Keratinocyte (primary cell): ENCODE measurements around the gene PRAME. TPM values are rescaled to one million over a fixed set of nuclear protein-coding genes. Genes with fewer than 3 reads are reported as not detected.

ENCODE experiments used
- DNase-seq: peaks from one replicate; pipeline ENCODE4 v3.0.0-alpha.2; 2011; ENCODE audit warnings: low read depth, missing footprints, low spot score
- FAIRE-seq: peaks from 2 replicates; lab custom pipeline; 2011; peaks lifted over from hg19 to GRCh38; lab: Jason Lieb, UNC
- H2AFZ ChIP-seq: 2 replicates; pipeline ENCODE4 v1.6.0; 2012; ENCODE audit warnings: low read length, control low read depth, inconsistent platforms; ENCODE audit not compliant: control insufficient read depth
- H3K27ac ChIP-seq: 2 replicates; pipeline ENCODE4 v1.5.1; 2011; ENCODE audit warnings: low read length; ENCODE audit not compliant: control insufficient read depth, insufficient read depth
- H3K27me3 ChIP-seq: 3 replicates; pipeline ENCODE4 v1.6.0; 2011; ENCODE audit warnings: low read length; ENCODE audit not compliant: control insufficient read depth, insufficient read depth; ENCODE audit errors: extremely low read depth
- H3K36me3 ChIP-seq, 2 experiments: 2 replicates in 1 of 2; 3 replicates in 1 of 2; pipeline ENCODE4 v1.5.1; 2011; ENCODE audit warnings: low read length in 2 of 2, mild to moderate bottlenecking in 1 of 2; ENCODE audit not compliant: control insufficient read depth in 2 of 2, insufficient read depth in 2 of 2; ENCODE audit errors: extremely low read depth in 1 of 2
- H3K4me1 ChIP-seq: 3 replicates; pipeline ENCODE4 v1.5.1; 2011; ENCODE audit warnings: low read length; ENCODE audit not compliant: control insufficient read depth, insufficient read depth; ENCODE audit errors: extremely low read depth
- H3K4me2 ChIP-seq: 3 replicates; pipeline ENCODE4 v1.6.0; 2011; ENCODE audit warnings: low read depth, low read length; ENCODE audit not compliant: control insufficient read depth, insufficient read depth; ENCODE audit errors: extremely low read depth
- H3K4me3 ChIP-seq, 3 experiments: fragments of 200-600 bp in 1 of 3; sonication (generic) in 1 of 3; 2 replicates in 2 of 3; 3 replicates in 1 of 3; pipeline ENCODE4 v1.5.1; 2011 to 2016; ENCODE audit warnings: low read length in 3 of 3, mild to moderate bottlenecking in 3 of 3, control low read depth in 2 of 3, inconsistent platforms in 1 of 3, low read depth in 1 of 3, mixed read lengths in 1 of 3, mixed run types in 1 of 3, moderate library complexity in 1 of 3; ENCODE audit not compliant: control insufficient read depth in 2 of 3, insufficient read depth in 2 of 3; ENCODE audit errors: extremely low read depth in 1 of 3
- H3K79me2 ChIP-seq: 2 replicates; pipeline ENCODE4 v1.6.0; 2012; ENCODE audit warnings: low read length; ENCODE audit not compliant: control insufficient read depth, insufficient read depth
- H3K9ac ChIP-seq: 3 replicates; pipeline ENCODE4 v1.6.0; 2011; ENCODE audit warnings: low read length; ENCODE audit not compliant: control insufficient read depth, insufficient read depth; ENCODE audit errors: extremely low read depth
- H3K9me1 ChIP-seq: 3 replicates; pipeline ENCODE4 v1.6.0; 2011; ENCODE audit warnings: low read length; ENCODE audit not compliant: control insufficient read depth, insufficient read depth; ENCODE audit errors: extremely low read depth
- H3K9me3 ChIP-seq: 2 replicates; pipeline ENCODE4 v1.5.1; 2012; ENCODE audit warnings: low read depth, low read length; ENCODE audit not compliant: control insufficient read depth
- H4K20me1 ChIP-seq: 3 replicates; pipeline ENCODE4 v1.6.0; 2011; ENCODE audit warnings: low read length; ENCODE audit not compliant: control insufficient read depth, insufficient read depth; ENCODE audit errors: extremely low read depth
- CTCF ChIP-seq, 3 experiments: IDR thresholded peaks in 1 of 3; conservative IDR thresholded peaks in 1 of 3; optimal IDR thresholded peaks in 1 of 3; 2 replicates in 2 of 3; 3 replicates in 1 of 3; pipeline versions ENCODE3 to v1.5.1; 2011; ENCODE audit warnings: low read length in 3 of 3, mild to moderate bottlenecking in 3 of 3, moderate library complexity in 2 of 3, control low read depth in 1 of 3, inconsistent platforms in 1 of 3; ENCODE audit not compliant: insufficient read depth in 2 of 3; ENCODE audit errors: extremely low read depth in 1 of 3
- EZH2 ChIP-seq: IDR thresholded peaks from one replicate; pipeline ENCODE4 v1.6.1; 2012; ENCODE audit warnings: inconsistent platforms, mild to moderate bottlenecking, low read length, moderate library complexity
- dilution Hi-C: fragments of 300-500 bp; cut with MboI; formaldehyde crosslinking; loops from one replicate; pipeline ENCODE4 v1.7.0; 2020; ENCODE audit warnings: low sequenced_read_pairs; ENCODE audit not compliant: extremely low pct_ligation_motif_present
- polyA plus RNA-seq, 5 experiments: library from polyadenylated mRNA; depleted of rRNA in 3 of 5; stranded (reverse) in 3 of 5; stranded (forward) in 1 of 5; unstranded in 1 of 5; fragments of >200 nt; gene quantifications; 1 replicate in 1 of 5; 2 replicates in 3 of 5; 3 replicates in 1 of 5; pipeline versions ENCODE4 v1.2.1 to v1.2.3, GENCODE V29; 2011 to 2012; ENCODE audit warnings: missing spikeins in 2 of 5, low read depth in 1 of 5, low replicate concordance in 1 of 5

The PRAME gene
- polyA plus RNA-seq, 1 donor (not counting 4 experiments of a cell fraction or from before 2014, with no cell fraction given) = 0.05 TPM

- Histone ChIP-seq H4K20me1 (no peaks in the 10 kb centered on the region), H3K79me2 (no peaks in the 10 kb centered on the region), H3K27me3 (no peaks in the 10 kb centered on the region), H3K9me3 (peaks cover 3% of the 10 kb centered on the region), H3K4me1 (no peaks in the 10 kb centered on the region), H3K9ac (no peak overlapping the region), H3K4me2 (no peak overlapping the region), H2AFZ (no peak overlapping the region), H3K4me3 (no peak overlapping the region), H3K27ac (no peak overlapping the region), H3K36me3 (no peaks in the 10 kb centered on the region), H3K9me1 (no peaks in the 10 kb centered on the region)
- DNase-seq = no peak
- no peak for TF ChIP-seq CTCF (optimal IDR thresholded peaks at IDR 0.05 in 1 of 3, IDR thresholded peaks at IDR 0.05 in 1 of 3, conservative IDR thresholded peaks at IDR 0.05 in 1 of 3; ENCODE audit: extremely low read depth in 1 of 3, insufficient read depth in 2 of 3, low read length in 3 of 3)
- no peak for TF ChIP-seq EZH2
- dilution Hi-C loops = no loop called here
- no peak for FAIRE-seq
These were observed 5.1 kb downstream of the PRAME start for GRCh38 chr22:22553735-22554586.

GRCh38 chr22:22553141-22553540, 5.9 kb downstream of the PRAME start:
- no peaks in the 10 kb centered on the region for H3K36me3 ChIP-seq
- peaks cover 3% of the 10 kb centered on the region for H3K9me3 ChIP-seq
- H4K20me1 ChIP-seq = no peaks in the 10 kb centered on the region
- H3K9me1 ChIP-seq = no peaks in the 10 kb centered on the region
- no peaks in the 10 kb centered on the region for H3K4me1 ChIP-seq
- DNase-seq (no peak), FAIRE-seq (no peak)
- no peak overlapping the region for H3K9ac ChIP-seq
- no peak overlapping the region for H2AFZ ChIP-seq
- no peak overlapping the region for H3K4me3 ChIP-seq
- dilution Hi-C loops = no loop called here
- H3K27me3 ChIP-seq = no peaks in the 10 kb centered on the region
- H3K79me2 ChIP-seq = no peaks in the 10 kb centered on the region
- no peak overlapping the region for H3K4me2 ChIP-seq
- TF ChIP-seq CTCF (optimal IDR thresholded peaks at IDR 0.05 in 1 of 3, IDR thresholded peaks at IDR 0.05 in 1 of 3, conservative IDR thresholded peaks at IDR 0.05 in 1 of 3; ENCODE audit: extremely low read depth in 1 of 3, insufficient read depth in 2 of 3, low read length in 3 of 3) (no peak), EZH2 (no peak)
- no peak overlapping the region for H3K27ac ChIP-seq
